Measurements from ENCODE around the gene CACNA1C.

GRCh38 chr12:2011643-2012607 lies 40.9 kb upstream of the CACNA1C start:
- TF ChIP-seq CTCF (IDR thresholded peaks at IDR 0.05) (no peak), MAX (IDR thresholded peaks at IDR 0.05; ENCODE audit: low read depth) (no peak), USF1 (IDR thresholded peaks at IDR 0.05; ENCODE audit: borderline replicate concordance, low read depth) (no peak), RXRA (IDR thresholded peaks at IDR 0.05; ENCODE audit: borderline replicate concordance, low read depth) (no peak), GABPA (IDR thresholded peaks at IDR 0.05; ENCODE audit: low read depth) (no peak), REST (IDR thresholded peaks at IDR 0.05; ENCODE audit: low read depth, low read length) (no peak), SIN3A (IDR thresholded peaks at IDR 0.05; ENCODE audit: borderline replicate concordance, low read depth, low read length) (no peak), FOSL2 (IDR thresholded peaks at IDR 0.05; ENCODE audit: borderline replicate concordance, low read depth) (no peak), RFX5 (IDR thresholded peaks at IDR 0.05; ENCODE audit: low read length) (no peak)
